Kidney glomerular epithelial cell (primary cell): ENCODE results near the gene OR2T11.
A peak's percentile ranks its signal among the peaks of the same experiment; 100 is the strongest.
"Not testable (repeated sequence)": the region's sequence is repeated elsewhere in the genome, so short reads cannot be mapped to it uniquely, and the experiment has no call there.

Source experiments
- DNase-seq: peaks from one replicate; lab custom pipeline; 2025; lab: John Stamatoyannopoulos, UW

OR2T11 gene

GRCh38 chr1:248618878-248619277, 16.0 kb downstream of the OR2T11 start:
- DNase-seq, result peak; percentile 1

- DNase-seq, result no peak
Observed at GRCh38 chr1:248618119-248618518, 16.8 kb downstream of the OR2T11 start.

- no peak for DNase-seq
Observed at GRCh38 chr1:248613742-248614141, 21.1 kb downstream of the OR2T11 start.

GRCh38 chr1:248611883-248612414, 22.9 kb downstream of the OR2T11 start:
- DNase-seq, result no peak

GRCh38 chr1:248610301-248610700, 24.6 kb downstream of the OR2T11 start:
- no peak for DNase-seq

- DNase-seq, result no peak
Observed at GRCh38 chr1:248599396-248599795, 35.5 kb downstream of the OR2T11 start.

- no peak for DNase-seq
Observed at GRCh38 chr1:248597589-248597988, 37.3 kb downstream of the OR2T11 start, which contains the start of gene OR2T10. TSS of gene OR2T10 (minus strand) at chr1:248597700. CDS start at chr1:248593768, 3,932 bp downstream.

- DNase-seq, result no peak
Observed at GRCh38 chr1:248596615-248597014, 38.3 kb downstream of the OR2T11 start.

- DNase-seq, result no peak
Observed at GRCh38 chr1:248593226-248593625, 41.7 kb downstream of the OR2T11 start.

GRCh38 chr1:248592655-248593054, 42.2 kb downstream of the OR2T11 start:
- DNase-seq, result no peak

- DNase-seq, result no peak
Observed at GRCh38 chr1:248590055-248590454, 44.8 kb downstream of the OR2T11 start.

- no peak for DNase-seq
Observed at GRCh38 chr1:248589334-248589733, 45.6 kb downstream of the OR2T11 start.

- DNase-seq, result no peak
Observed at GRCh38 chr1:248585266-248585665, 49.6 kb downstream of the OR2T11 start.

- DNase-seq, result no peak
Observed at GRCh38 chr1:248576260-248576980, 58.5 kb downstream of the OR2T11 start.

GRCh38 chr1:248574657-248575056, 60.2 kb downstream of the OR2T11 start, which contains the start of gene OR2T34:
TSS of gene OR2T34 (minus strand) at chr1:248574757. CDS start at chr1:248574757, 0 bp downstream.
- DNase-seq, result not testable (repeated sequence)

- not testable (repeated sequence) for DNase-seq
Observed at GRCh38 chr1:248573856-248574255, 61.0 kb downstream of the OR2T11 start.
